H7 (cell line): ENCODE measurements around the gene IL13. TPM values are rescaled to one million over a fixed set of nuclear protein-coding genes. Genes with fewer than 3 reads are reported as not detected.
A peak's percentile ranks its signal among the peaks of the same experiment; 100 is the strongest.

Experiments used
- DNase-seq: peaks from one replicate; pipeline ENCODE4 v3.0.0; 2012
- H3K27me3 ChIP-seq: 2 replicates; pipeline ENCODE4 v1.6.0; 2011; ENCODE audit warnings: mild to moderate bottlenecking, low read length; ENCODE audit not compliant: control insufficient read depth, insufficient read depth
- H3K36me3 ChIP-seq: replicated peaks from 2 replicates; pipeline ENCODE4 v1.5.1; 2011; ENCODE audit warnings: low read length; ENCODE audit not compliant: control insufficient read depth, insufficient read depth
- H3K4me3 ChIP-seq: 2 replicates; pipeline ENCODE4 v1.5.1; 2011; ENCODE audit warnings: low read depth, mild to moderate bottlenecking, control low read depth, low read length, moderate library complexity; ENCODE audit not compliant: insufficient read depth
- total RNA-seq: library from RNA; depleted of rRNA; stranded (reverse); fragments of >200 nt; shearing (Covaris generic); gene quantifications from 2 replicates; pipeline ENCODE4 v1.2.3, GENCODE V29; 2014

IL13 gene
- total RNA-seq, 1 experiment from 2014 or later, result not detected

GRCh38 chr5:132662925-132663770 lies 5.2 kb downstream of the IL13 start:
- peak; percentile 69 for DNase-seq
- H3K36me3 ChIP-seq, result no peaks in the 10 kb centered on the region
- no peak overlapping the region for H3K4me3 ChIP-seq
- H3K27me3 ChIP-seq, result no peaks in the 10 kb centered on the region; the same call in 1 of the 2 replicates

- Histone ChIP-seq H3K27me3 (no peaks in the 10 kb centered on the region), H3K36me3 (no peaks in the 10 kb centered on the region), H3K4me3 (no peak overlapping the region)
- no peak for DNase-seq
Observed at GRCh38 chr5:132663771-132664695, 6.1 kb downstream of the IL13 start.

- Histone ChIP-seq H3K36me3 (no peaks in the 10 kb centered on the region), H3K27me3 (no peaks in the 10 kb centered on the region), H3K4me3 (no peak overlapping the region)
- DNase-seq, result no peak
Observed at GRCh38 chr5:132664696-132665209, 6.8 kb downstream of the IL13 start.

- DNase-seq, result peak; percentile 47
- no peaks in the 10 kb centered on the region for H3K36me3 ChIP-seq
- H3K27me3 ChIP-seq, result no peaks in the 10 kb centered on the region
- no peak overlapping the region for H3K4me3 ChIP-seq
Observed at GRCh38 chr5:132665574-132666080, 7.7 kb downstream of the IL13 start.

GRCh38 chr5:132666310-132667123 lies 8.5 kb downstream of the IL13 start:
- no peaks in the 10 kb centered on the region for H3K27me3 ChIP-seq
- no peak for DNase-seq
- no peaks in the 10 kb centered on the region for H3K36me3 ChIP-seq
- no peak overlapping the region for H3K4me3 ChIP-seq

- H3K27me3 ChIP-seq, result no peaks in the 10 kb centered on the region
- no peaks in the 10 kb centered on the region for H3K36me3 ChIP-seq
- DNase-seq, result no peak
- no peak overlapping the region for H3K4me3 ChIP-seq
Observed at GRCh38 chr5:132667309-132667708, 9.3 kb downstream of the IL13 start.

- H3K4me3 ChIP-seq, result no peak overlapping the region
- no peaks in the 10 kb centered on the region for H3K27me3 ChIP-seq
- peak; percentile 50 for DNase-seq
- H3K36me3 ChIP-seq, result no peaks in the 10 kb centered on the region
Observed at GRCh38 chr5:132667761-132668705, 10.1 kb downstream of the IL13 start.

- DNase-seq, result no peak
- Histone ChIP-seq H3K27me3 (no peaks in the 10 kb centered on the region), H3K4me3 (no peak overlapping the region), H3K36me3 (no peaks in the 10 kb centered on the region)
Observed at GRCh38 chr5:132668706-132669454, 10.9 kb downstream of the IL13 start.

GRCh38 chr5:132669455-132669820 lies 11.5 kb downstream of the IL13 start:
- no peaks in the 10 kb centered on the region for H3K36me3 ChIP-seq

GRCh38 chr5:132669966-132670882 lies 12.3 kb downstream of the IL13 start:
- H3K4me3 ChIP-seq, result no peak overlapping the region
- no peaks in the 10 kb centered on the region for H3K27me3 ChIP-seq
- H3K36me3 ChIP-seq, result no peaks in the 10 kb centered on the region
- peak; percentile 35 for DNase-seq

More at GRCh38 chr5:132669455-132669820, 11.5 kb downstream of the IL13 start:
- DNase-seq, result no peak
- Histone ChIP-seq H3K4me3 (no peak overlapping the region), H3K27me3 (no peaks in the 10 kb centered on the region)

GRCh38 chr5:132671000-132671399 lies 13.0 kb downstream of the IL13 start:
- no peak overlapping the region for H3K4me3 ChIP-seq
- H3K27me3 ChIP-seq, result no peaks in the 10 kb centered on the region
- DNase-seq, result no peak
- no peaks in the 10 kb centered on the region for H3K36me3 ChIP-seq

- DNase-seq, result no peak
- H3K36me3 ChIP-seq, result no peaks in the 10 kb centered on the region
- no peaks in the 10 kb centered on the region for H3K27me3 ChIP-seq
- no peak overlapping the region for H3K4me3 ChIP-seq
Observed at GRCh38 chr5:132673488-132673887, 15.5 kb downstream of the IL13 start.
